HepG2 (cell line): Measurements from ENCODE around the gene ICAM3. TPM values are rescaled to one million over a fixed set of nuclear protein-coding genes. Genes with fewer than 3 reads are reported as not detected.

Experiments used
- BCL6 ChIP-seq: IDR thresholded peaks from 2 replicates; pipeline ENCODE4 v1.6.1; 2016; ENCODE audit warnings: missing genetic modification reagents, missing compliant biosample characterization
- CBFB ChIP-seq: sonication (generic); formaldehyde crosslinking; IDR thresholded peaks from 2 replicates; pipeline ENCODE4 v1.4.0; 2020; ENCODE audit warnings: missing genetic modification reagents
- ERF ChIP-seq: IDR thresholded peaks from 2 replicates; pipeline ENCODE4 v1.6.1; 2018; ENCODE audit warnings: missing biosample characterization, missing genetic modification reagents
- FOSL1 ChIP-seq: sonication (generic); formaldehyde crosslinking; IDR thresholded peaks from 2 replicates; pipeline ENCODE4 v1.9.0; 2021; ENCODE audit warnings: missing genetic modification reagents, borderline replicate concordance
- GATAD1 ChIP-seq: IDR thresholded peaks from 2 replicates; pipeline ENCODE4 v1.6.1; 2016; ENCODE audit warnings: missing genetic modification reagents, missing compliant biosample characterization
- HIVEP1 ChIP-seq: sonication (generic); formaldehyde crosslinking; IDR thresholded peaks from 2 replicates; pipeline ENCODE4 v1.4.0; 2020; ENCODE audit warnings: mild to moderate bottlenecking, missing genetic modification reagents
- MAX ChIP-seq: IDR thresholded peaks from 2 replicates; pipeline ENCODE4 v1.6.1; 2012; ENCODE audit warnings: inconsistent platforms
- MTA1 ChIP-seq: sonication (generic); formaldehyde crosslinking; IDR thresholded peaks from 2 replicates; pipeline ENCODE4 v1.4.0; 2020; ENCODE audit warnings: missing genetic modification reagents, mild to moderate bottlenecking, borderline replicate concordance
- MXI1 ChIP-seq: IDR thresholded peaks from 3 replicates; pipeline ENCODE4 v1.6.1; 2012; ENCODE audit warnings: low read depth, low read length, inconsistent platforms, borderline replicate concordance
- SP4 ChIP-seq: sonication (generic); formaldehyde crosslinking; IDR thresholded peaks from 2 replicates; pipeline ENCODE4 v1.8.1; 2023; ENCODE audit warnings: mild to moderate bottlenecking, missing genetic modification reagents
- SP5 ChIP-seq: IDR thresholded peaks from 2 replicates; pipeline ENCODE4 v1.6.1; 2016; ENCODE audit warnings: low read depth, borderline replicate concordance
- STAT6 ChIP-seq: sonication (generic); formaldehyde crosslinking; IDR thresholded peaks from 2 replicates; pipeline ENCODE4 v1.4.0; 2020; ENCODE audit warnings: missing genetic modification reagents, mild to moderate bottlenecking, borderline replicate concordance
- ZNF672 ChIP-seq: sonication (generic); formaldehyde crosslinking; IDR thresholded peaks from 2 replicates; pipeline ENCODE4 v1.8.1; 2022; ENCODE audit warnings: missing genetic modification reagents
- polyA plus RNA-seq, 8 experiments: library from polyadenylated mRNA; depleted of rRNA in 3 of 8; stranded (reverse) in 7 of 8; unstranded in 1 of 8; fragments of >200 nt; fragmentation: Illumina TruSeq in 4 of 8; extraction: Trizol in 4 of 8; gene quantifications; 2 replicates each; pipeline versions ENCODE4 v1.2.1 to v1.2.3, GENCODE V29; 2011 to 2016; ENCODE audit warnings: low read depth in 4 of 8, missing spikeins in 1 of 8, mixed read lengths in 1 of 8; ENCODE audit not compliant: insufficient read depth in 1 of 8
- total RNA-seq, 5 experiments: library from RNA; depleted of rRNA; stranded (reverse); fragments of >200 nt; fragmentation: Illumina TruSeq; extraction: Trizol; gene quantifications; 2 replicates each; pipeline ENCODE4 v1.2.3, GENCODE V29; 2016; ENCODE audit warnings: low read depth in 1 of 5
- TF ChIP-seq, protein P1 (sequence below): sonication (generic); formaldehyde crosslinking; IDR thresholded peaks from 2 replicates; pipeline ENCODE4 v1.4.0; 2020; ENCODE audit warnings: missing genetic modification reagents
- TF ChIP-seq, protein P2 (sequence below): sonication (generic); formaldehyde crosslinking; IDR thresholded peaks from 2 replicates; pipeline ENCODE4 v1.4.0; 2020; ENCODE audit warnings: missing genetic modification reagents
- TF ChIP-seq, protein P3 (sequence below): conservative IDR thresholded peaks from 2 replicates; pipeline ENCODE4 v1.6.1; 2018; ENCODE audit warnings: missing genetic modification reagents

Gene ICAM3
- total and polyA plus RNA-seq, 2 of the 13 experiments (the other 11 are each of a cell fraction or from before 2014, with no cell fraction given) = 14.1 to 21.0 TPM

DNA sequence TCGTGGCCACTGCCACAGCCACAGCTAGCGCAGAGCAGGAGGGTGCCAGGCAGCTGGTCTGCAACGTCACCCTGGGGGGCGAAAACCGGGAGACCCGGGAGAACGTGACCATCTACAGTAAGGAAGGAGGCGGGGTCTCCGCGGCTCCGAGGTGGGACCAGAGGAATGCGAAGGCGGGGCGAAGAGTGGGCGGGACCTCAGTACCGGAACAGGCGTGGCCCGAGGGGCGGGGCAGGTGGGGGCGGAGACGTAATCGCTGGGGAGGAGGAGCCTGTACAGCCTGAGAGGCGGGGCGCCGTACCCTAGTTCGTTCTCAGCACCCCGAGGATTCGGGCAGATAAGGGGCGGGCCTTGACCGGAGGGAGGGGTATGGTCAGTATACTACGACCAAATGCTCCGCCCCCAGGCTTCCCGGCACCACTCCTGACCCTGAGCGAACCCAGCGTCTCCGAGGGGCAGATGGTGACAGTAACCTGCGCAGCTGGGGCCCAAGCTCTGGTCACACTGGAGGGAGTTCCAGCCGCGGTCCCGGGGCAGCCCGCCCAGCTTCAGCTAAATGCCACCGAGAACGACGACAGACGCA lies 47.1 kb downstream of the ICAM3 start (continued):
- TF ChIP-seq MAX (0 out of 2 replicates have a peak, but pooled peaks have one; percentile 7), ERF (CRISPR knock-in tag) (no peak), BCL6 (CRISPR knock-in tag) (0 out of 2 replicates have a peak, but pooled peaks have one; percentile 6), MTA1 (CRISPR knock-in tag) (no peak), STAT6 (no peak), MXI1 (peak; percentile 45; the same call in 1 of the 3 replicates), HIVEP1 (CRISPR knock-in tag) (no peak), CBFB (0 out of 2 replicates have a peak, but pooled peaks have one; percentile 36), GATAD1 (CRISPR knock-in tag) (peak; percentile 30; the same call in 1 of the 2 replicates), SP5 (CRISPR knock-in tag) (peak; percentile 76), FOSL1 (CRISPR knock-in tag) (no peak), ZNF672 (CRISPR knock-in tag) (0 out of 2 replicates have a peak, but pooled peaks have one; percentile 6), SP4 (CRISPR knock-in tag) (peak; percentile 71; the same call in 1 of the 2 replicates)
- TF ChIP-seq, protein P1, sequence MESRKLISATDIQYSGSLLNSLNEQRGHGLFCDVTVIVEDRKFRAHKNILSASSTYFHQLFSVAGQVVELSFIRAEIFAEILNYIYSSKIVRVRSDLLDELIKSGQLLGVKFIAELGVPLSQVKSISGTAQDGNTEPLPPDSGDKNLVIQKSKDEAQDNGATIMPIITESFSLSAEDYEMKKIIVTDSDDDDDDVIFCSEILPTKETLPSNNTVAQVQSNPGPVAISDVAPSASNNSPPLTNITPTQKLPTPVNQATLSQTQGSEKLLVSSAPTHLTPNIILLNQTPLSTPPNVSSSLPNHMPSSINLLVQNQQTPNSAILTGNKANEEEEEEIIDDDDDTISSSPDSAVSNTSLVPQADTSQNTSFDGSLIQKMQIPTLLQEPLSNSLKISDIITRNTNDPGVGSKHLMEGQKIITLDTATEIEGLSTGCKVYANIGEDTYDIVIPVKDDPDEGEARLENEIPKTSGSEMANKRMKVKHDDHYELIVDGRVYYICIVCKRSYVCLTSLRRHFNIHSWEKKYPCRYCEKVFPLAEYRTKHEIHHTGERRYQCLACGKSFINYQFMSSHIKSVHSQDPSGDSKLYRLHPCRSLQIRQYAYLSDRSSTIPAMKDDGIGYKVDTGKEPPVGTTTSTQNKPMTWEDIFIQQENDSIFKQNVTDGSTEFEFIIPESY (CRISPR knock-in tag) = 0 out of 2 replicates have a peak, but pooled peaks have one; percentile 0
- TF ChIP-seq, protein P2, sequence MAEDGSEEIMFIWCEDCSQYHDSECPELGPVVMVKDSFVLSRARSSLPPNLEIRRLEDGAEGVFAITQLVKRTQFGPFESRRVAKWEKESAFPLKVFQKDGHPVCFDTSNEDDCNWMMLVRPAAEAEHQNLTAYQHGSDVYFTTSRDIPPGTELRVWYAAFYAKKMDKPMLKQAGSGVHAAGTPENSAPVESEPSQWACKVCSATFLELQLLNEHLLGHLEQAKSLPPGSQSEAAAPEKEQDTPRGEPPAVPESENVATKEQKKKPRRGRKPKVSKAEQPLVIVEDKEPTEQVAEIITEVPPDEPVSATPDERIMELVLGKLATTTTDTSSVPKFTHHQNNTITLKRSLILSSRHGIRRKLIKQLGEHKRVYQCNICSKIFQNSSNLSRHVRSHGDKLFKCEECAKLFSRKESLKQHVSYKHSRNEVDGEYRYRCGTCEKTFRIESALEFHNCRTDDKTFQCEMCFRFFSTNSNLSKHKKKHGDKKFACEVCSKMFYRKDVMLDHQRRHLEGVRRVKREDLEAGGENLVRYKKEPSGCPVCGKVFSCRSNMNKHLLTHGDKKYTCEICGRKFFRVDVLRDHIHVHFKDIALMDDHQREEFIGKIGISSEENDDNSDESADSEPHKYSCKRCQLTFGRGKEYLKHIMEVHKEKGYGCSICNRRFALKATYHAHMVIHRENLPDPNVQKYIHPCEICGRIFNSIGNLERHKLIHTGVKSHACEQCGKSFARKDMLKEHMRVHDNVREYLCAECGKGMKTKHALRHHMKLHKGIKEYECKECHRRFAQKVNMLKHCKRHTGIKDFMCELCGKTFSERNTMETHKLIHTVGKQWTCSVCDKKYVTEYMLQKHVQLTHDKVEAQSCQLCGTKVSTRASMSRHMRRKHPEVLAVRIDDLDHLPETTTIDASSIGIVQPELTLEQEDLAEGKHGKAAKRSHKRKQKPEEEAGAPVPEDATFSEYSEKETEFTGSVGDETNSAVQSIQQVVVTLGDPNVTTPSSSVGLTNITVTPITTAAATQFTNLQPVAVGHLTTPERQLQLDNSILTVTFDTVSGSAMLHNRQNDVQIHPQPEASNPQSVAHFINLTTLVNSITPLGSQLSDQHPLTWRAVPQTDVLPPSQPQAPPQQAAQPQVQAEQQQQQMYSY (CRISPR knock-in tag) = no peak
- TF ChIP-seq, protein P3, sequence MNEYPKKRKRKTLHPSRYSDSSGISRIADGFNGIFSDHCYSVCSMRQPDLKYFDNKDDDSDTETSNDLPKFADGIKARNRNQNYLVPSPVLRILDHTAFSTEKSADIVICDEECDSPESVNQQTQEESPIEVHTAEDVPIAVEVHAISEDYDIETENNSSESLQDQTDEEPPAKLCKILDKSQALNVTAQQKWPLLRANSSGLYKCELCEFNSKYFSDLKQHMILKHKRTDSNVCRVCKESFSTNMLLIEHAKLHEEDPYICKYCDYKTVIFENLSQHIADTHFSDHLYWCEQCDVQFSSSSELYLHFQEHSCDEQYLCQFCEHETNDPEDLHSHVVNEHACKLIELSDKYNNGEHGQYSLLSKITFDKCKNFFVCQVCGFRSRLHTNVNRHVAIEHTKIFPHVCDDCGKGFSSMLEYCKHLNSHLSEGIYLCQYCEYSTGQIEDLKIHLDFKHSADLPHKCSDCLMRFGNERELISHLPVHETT (CRISPR knock-in tag) = 0 out of 2 replicates have a peak, but pooled peaks have one; percentile 41
